GM12878 (cell line): ENCODE data around the gene ZNF391. TPM values are rescaled to one million over a fixed set of nuclear protein-coding genes. Genes with fewer than 3 reads are reported as not detected.

Experiments used
- ATAC-seq: fragments of 200-7000 bp; cut with Tn5 transposase; 3 replicates; pipeline ENCODE4 v1.9.1; 2020; ENCODE audit warnings: mild to moderate bottlenecking, moderate library complexity
- BruUV-seq: library from RNA; stranded (reverse); fragments of 400-500 nt; replicated peaks from 2 replicates; lab custom pipeline; 2021; lab: Mats Ljungman, UMichigan
- CTCF ChIA-PET: fragments of 300-600 bp; sonication (Branson Sonifier 250); formaldehyde crosslinking; extraction: SDS; loops from one replicate; lab custom pipeline; 2021; ENCODE audit warnings: inconsistent platforms; lab: Yijun Ruan, JAX
- POLR2A ChIA-PET: fragments of 350-600 bp; formaldehyde crosslinking; extraction: SDS; loops from one replicate; lab custom pipeline; 2021; ENCODE audit warnings: inconsistent platforms; lab: Charles Lee
- RAD21 ChIA-PET: fragments of 300-600 bp; sonication (Branson Sonifier 250); formaldehyde crosslinking; loops from one replicate; lab custom pipeline; 2023; ENCODE audit warnings: antibody characterized with exemption; ENCODE audit not compliant: unreplicated experiment; lab: Charles Lee
- SMC1A ChIA-PET: fragments of 300-600 bp; sonication (Branson Sonifier 250); formaldehyde crosslinking; loops from one replicate; lab custom pipeline; 2023; ENCODE audit not compliant: unreplicated experiment, uncharacterized antibody; lab: Charles Lee
- DNase-seq: peaks from one replicate; pipeline ENCODE4 v3.0.0-alpha.2; 2011; ENCODE audit warnings: low read depth, low spot score
- FAIRE-seq: peaks from 3 replicates; lab custom pipeline; 2011; peaks lifted over from hg19 to GRCh38; lab: Jason Lieb, UNC
- H2AFZ ChIP-seq: 2 replicates; pipeline ENCODE4 v1.6.0; 2011; ENCODE audit warnings: low read depth, low read length, control low read depth; ENCODE audit not compliant: control insufficient read depth
- H3K27ac ChIP-seq: 2 replicates; pipeline ENCODE4 v1.5.1; 2011; ENCODE audit warnings: control low read depth; ENCODE audit not compliant: control insufficient read depth, insufficient read depth
- H3K27me3 ChIP-seq, 2 experiments: replicated peaks in 1 of 2; 2 replicates each; pipeline versions ENCODE4 v1.6.0 to v1.6.1; 2011; ENCODE audit warnings: low read length in 1 of 2; ENCODE audit not compliant: control insufficient read depth in 2 of 2, insufficient read depth in 2 of 2
- H3K36me3 ChIP-seq, 2 experiments: 2 replicates each; pipeline ENCODE4 v1.5.1; 2011; ENCODE audit warnings: low read length in 1 of 2; ENCODE audit not compliant: control insufficient read depth in 2 of 2, insufficient read depth in 2 of 2
- H3K4me1 ChIP-seq: 2 replicates; pipeline ENCODE4 v1.6.1; 2011; ENCODE audit warnings: mild to moderate bottlenecking, low read length, moderate library complexity, mixed read lengths; ENCODE audit not compliant: control insufficient read depth, insufficient read depth
- H3K4me2 ChIP-seq: 2 replicates; pipeline ENCODE4 v1.6.0; 2011; ENCODE audit warnings: control low read depth; ENCODE audit not compliant: control insufficient read depth, insufficient read depth
- H3K4me3 ChIP-seq: fragments of 200-600 bp; sonication (generic); 2 replicates; pipeline ENCODE4 v1.5.1; 2016
- H3K79me2 ChIP-seq: 2 replicates; pipeline ENCODE4 v1.6.0; 2011; ENCODE audit warnings: low read length; ENCODE audit not compliant: control insufficient read depth, insufficient read depth
- H3K9ac ChIP-seq: 2 replicates; pipeline ENCODE4 v1.8.0; 2011; ENCODE audit warnings: low read length, control low read depth, mixed read lengths; ENCODE audit not compliant: control insufficient read depth, insufficient read depth
- H3K9me3 ChIP-seq: replicated peaks from 3 replicates; pipeline ENCODE4 v1.5.1; 2011; ENCODE audit warnings: mild to moderate bottlenecking, low read length; ENCODE audit not compliant: control insufficient read depth, insufficient read depth
- H4K20me1 ChIP-seq: 2 replicates; pipeline ENCODE4 v1.6.0; 2011; ENCODE audit not compliant: control insufficient read depth, insufficient read depth
- ATF7 ChIP-seq: fragments of 450-650 bp; IDR thresholded peaks from 2 replicates; pipeline ENCODE4 v1.6.1; 2016; ENCODE audit warnings: low read depth, mild to moderate bottlenecking
- BRCA1 ChIP-seq: IDR thresholded peaks from 2 replicates; pipeline ENCODE4 v1.6.1; 2011; ENCODE audit warnings: low read depth, low read length, improper control_type of control experiment
- CBFB ChIP-seq: IDR thresholded peaks from 2 replicates; pipeline ENCODE4 v1.6.1; 2016; ENCODE audit warnings: antibody characterized with exemption, low read depth
- CBX3 ChIP-seq: fragments of 200-600 bp; sonication (generic); IDR thresholded peaks from 2 replicates; pipeline ENCODE4 v1.6.1; 2016; ENCODE audit warnings: low read depth, borderline replicate concordance
- CREB1 ChIP-seq: IDR thresholded peaks from 2 replicates; pipeline ENCODE4 v1.6.1; 2012; ENCODE audit warnings: low read depth, mild to moderate bottlenecking, inconsistent platforms
- MTA2 ChIP-seq: fragments of 450-650 bp; IDR thresholded peaks from 2 replicates; pipeline ENCODE4 v1.6.1; 2016; ENCODE audit warnings: low read depth, mild to moderate bottlenecking, moderate library complexity
- NFYB ChIP-seq: IDR thresholded peaks from 2 replicates; pipeline ENCODE4 v1.6.1; 2011; ENCODE audit warnings: low read depth, mild to moderate bottlenecking, low read length, improper control_type of control experiment, moderate library complexity; ENCODE audit not compliant: insufficient read depth
- NKRF ChIP-seq: fragments of 450-650 bp; conservative IDR thresholded peaks from 2 replicates; pipeline ENCODE4 v1.6.1; 2017; ENCODE audit warnings: mild to moderate bottlenecking, moderate library complexity
- NR2C1 ChIP-seq: fragments of 450-650 bp; IDR thresholded peaks from 2 replicates; pipeline ENCODE4 v1.6.1; 2017; ENCODE audit warnings: antibody characterized with exemption, mild to moderate bottlenecking, moderate library complexity
- NRF1 ChIP-seq: conservative IDR thresholded peaks from 2 replicates; pipeline ENCODE4 v1.6.1; 2011; ENCODE audit warnings: mild to moderate bottlenecking, low read depth, low read length, improper control_type of control experiment
- RFX5 ChIP-seq: IDR thresholded peaks from 2 replicates; pipeline ENCODE4 v1.6.1; 2011; ENCODE audit warnings: low read depth, low read length, improper control_type of control experiment
- SUZ12 ChIP-seq: fragments of 200-600 bp; sonication (generic); IDR thresholded peaks from one replicate; pipeline ENCODE4 v1.6.1; 2018; ENCODE audit warnings: antibody characterized with exemption, mild to moderate bottlenecking; ENCODE audit not compliant: unreplicated experiment
- TCF7 ChIP-seq: IDR thresholded peaks from 2 replicates; pipeline ENCODE4 v1.6.1; 2014; ENCODE audit warnings: antibody characterized with exemption, borderline replicate concordance
- ZBED1 ChIP-seq: IDR thresholded peaks from 2 replicates; pipeline ENCODE4 v1.6.1; 2016; ENCODE audit warnings: borderline replicate concordance
- ZNF274 ChIP-seq: IDR thresholded peaks from one replicate; pipeline ENCODE4 v1.8.0; 2011; ENCODE audit not compliant: insufficient read length, insufficient read depth
- WGBS: methylation state at CpG from one replicate; pipeline ENCODE4 v1.1.6; 2016; ENCODE audit warnings: low lambda C conversion rate; ENCODE audit not compliant: insufficient replicate concordance, insufficient coverage; ENCODE audit errors: missing lambda C conversion rate; 5-methylcytosine and 5-hydroxymethylcytosine counted together
- in situ Hi-C: fragments of 300-500 bp; cut with MboI; formaldehyde crosslinking; loops from 9 replicates; pipeline ENCODE4 v1.14.3; 2018; ENCODE audit warnings: mixed read lengths
- intact Hi-C: fragments of 100-400 bp; cut with micrococcal nuclease; formaldehyde crosslinking; loops from one replicate; pipeline ENCODE4 v1.14.2; 2022; ENCODE audit not compliant: unreplicated experiment
- polyA plus RNA-seq, 11 experiments: library from polyadenylated mRNA; depleted of rRNA in 4 of 11; unstranded in 6 of 11; stranded (reverse) in 5 of 11; fragments of >200 nt; fragmentation: Nextera tagmentation in 4 of 11; fragmentation: Illumina TruSeq in 1 of 11; extraction: Ambion mirVana in 4 of 11; extraction: Trizol in 1 of 11; gene quantifications; 1 replicate in 1 of 11; 2 replicates in 10 of 11; pipeline versions ENCODE4 v1.2.1 to v1.2.3, GENCODE V29; 2011 to 2016; ENCODE audit warnings: inconsistent platforms in 2 of 11, missing spikeins in 2 of 11, low read depth in 1 of 11
- total RNA-seq, 4 experiments: library from RNA; depleted of rRNA in 3 of 4; stranded (reverse); fragments of >200 nt in 3 of 4; fragmentation: Illumina TruSeq in 1 of 4; extraction: Trizol in 1 of 4; gene quantifications; 2 replicates each; pipeline versions ENCODE4 v1.2.1 to v1.2.3, GENCODE V29; 2013 to 2021

ZNF391 gene
- total and polyA plus RNA-seq, 10 of the 15 experiments (the other 5 are each of a cell fraction or from before 2014, with no cell fraction given): 0.42 to 1.9 (median 1.0) TPM

- ChIA-PET RAD21 (no interaction called here), POLR2A (no interaction called here), SMC1A (no interaction called here)
- no peak overlapping the region for H3K9ac ChIP-seq
- H2AFZ ChIP-seq: no peak overlapping the region
- H3K79me2 ChIP-seq: no peaks in the 10 kb centered on the region
- no peaks in the 10 kb centered on the region for H3K27me3 ChIP-seq
- in situ Hi-C loops: no loop called here
- 65% methylated on average over 16 of the region's 16 CpGs for WGBS
- no peaks in the 10 kb centered on the region for H4K20me1 ChIP-seq
- DNase-seq (no peak), ATAC-seq (no peak)
- no peaks in the 10 kb centered on the region for H3K4me1 ChIP-seq
- H3K27ac ChIP-seq: no peak overlapping the region
- intact Hi-C loops: no loop called here
- no peaks in the 10 kb centered on the region for H3K36me3 ChIP-seq
- no peak overlapping the region for H3K4me2 ChIP-seq
- no peak for TF ChIP-seq NRF1
- TF ChIP-seq ZNF274: peak; percentile 62
- TF ChIP-seq RFX5: no peak
- TF ChIP-seq, all 136 proteins: peak for 1
- no TSS peak for BruUV-seq
- no peak for FAIRE-seq
- CTCF ChIA-PET: no interaction called here
- H3K9me3 ChIP-seq: peaks cover 3% of the 10 kb centered on the region
- H3K4me3 ChIP-seq: no peak overlapping the region
Observed at GRCh38 chr6:27400877-27401642, 12.5 kb downstream of the ZNF391 start.

- H3K36me3 ChIP-seq: no peaks in the 10 kb centered on the region
- CTCF ChIA-PET: no interaction called here
- TF ChIP-seq ATF7 (no peak), CBFB (no peak), TCF7 (no peak), ZBED1 (no peak), CREB1 (no peak), NKRF (no peak), CBX3 (no peak), SUZ12 (no peak), NFYB (no peak), MTA2 (no peak), NR2C1 (no peak), BRCA1 (no peak)
- no peak overlapping the region for H2AFZ ChIP-seq
- no TSS peak for BruUV-seq
- no peak overlapping the region for H3K4me2 ChIP-seq
- no peak for DNase-seq
- H3K4me1 ChIP-seq: no peaks in the 10 kb centered on the region
- intact Hi-C loops (no loop called here), in situ Hi-C loops (no loop called here)
- no peaks in the 10 kb centered on the region for H3K27me3 ChIP-seq
- no peaks in the 10 kb centered on the region for H3K79me2 ChIP-seq
- H3K9ac ChIP-seq: no peak overlapping the region
- 30% methylated on average over 3 of the region's 3 CpGs for WGBS
- H4K20me1 ChIP-seq: no peaks in the 10 kb centered on the region
- no peak for ATAC-seq
- RAD21 ChIA-PET: no interaction called here
- no peak overlapping the region for H3K27ac ChIP-seq
- SMC1A ChIA-PET: no interaction called here
- POLR2A ChIA-PET: no interaction called here
- FAIRE-seq: no peak
- H3K4me3 ChIP-seq: no peak overlapping the region
- peaks cover 1% of the 10 kb centered on the region; the same call in 2 of the 3 replicates for H3K9me3 ChIP-seq
Observed at GRCh38 chr6:27406085-27406484, 17.5 kb downstream of the ZNF391 start.
